DND-41 (cell line): ENCODE data around the gene FHDC1.

Experiments
- EZH2 ChIP-seq: IDR thresholded peaks from 3 replicates; pipeline ENCODE4 v1.6.1; 2012; ENCODE audit warnings: borderline replicate concordance, low read depth, mild to moderate bottlenecking, moderate library complexity, low read length, inconsistent platforms; ENCODE audit not compliant: severe bottlenecking
- TF ChIP-seq, protein P1 (sequence below): IDR thresholded peaks from 2 replicates; pipeline ENCODE4 v1.5.1; 2012; ENCODE audit warnings: borderline replicate concordance, low read length, moderate library complexity, mild to moderate bottlenecking; ENCODE audit not compliant: poor library complexity, severe bottlenecking; ENCODE audit errors: extremely low read depth

- TF ChIP-seq, protein P1, sequence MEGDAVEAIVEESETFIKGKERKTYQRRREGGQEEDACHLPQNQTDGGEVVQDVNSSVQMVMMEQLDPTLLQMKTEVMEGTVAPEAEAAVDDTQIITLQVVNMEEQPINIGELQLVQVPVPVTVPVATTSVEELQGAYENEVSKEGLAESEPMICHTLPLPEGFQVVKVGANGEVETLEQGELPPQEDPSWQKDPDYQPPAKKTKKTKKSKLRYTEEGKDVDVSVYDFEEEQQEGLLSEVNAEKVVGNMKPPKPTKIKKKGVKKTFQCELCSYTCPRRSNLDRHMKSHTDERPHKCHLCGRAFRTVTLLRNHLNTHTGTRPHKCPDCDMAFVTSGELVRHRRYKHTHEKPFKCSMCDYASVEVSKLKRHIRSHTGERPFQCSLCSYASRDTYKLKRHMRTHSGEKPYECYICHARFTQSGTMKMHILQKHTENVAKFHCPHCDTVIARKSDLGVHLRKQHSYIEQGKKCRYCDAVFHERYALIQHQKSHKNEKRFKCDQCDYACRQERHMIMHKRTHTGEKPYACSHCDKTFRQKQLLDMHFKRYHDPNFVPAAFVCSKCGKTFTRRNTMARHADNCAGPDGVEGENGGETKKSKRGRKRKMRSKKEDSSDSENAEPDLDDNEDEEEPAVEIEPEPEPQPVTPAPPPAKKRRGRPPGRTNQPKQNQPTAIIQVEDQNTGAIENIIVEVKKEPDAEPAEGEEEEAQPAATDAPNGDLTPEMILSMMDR: no peak
- TF ChIP-seq EZH2: no peak
These were observed 81.9 kb downstream of the FHDC1 start for GRCh38 chr4:153018031-153018430.
